HepG2 (cell line): ENCODE data around the gene KIAA1755. TPM values are rescaled to one million over a fixed set of nuclear protein-coding genes. Genes with fewer than 3 reads are reported as not detected.

ENCODE experiments used
- HNF4G ChIP-seq, 2 experiments: sonication (generic) in 1 of 2; formaldehyde crosslinking in 1 of 2; IDR thresholded peaks; 2 replicates each; pipeline versions ENCODE4 v1.4.0 to v1.6.1; 2011 to 2020; ENCODE audit warnings: borderline replicate concordance in 2 of 2, low read depth in 2 of 2, mild to moderate bottlenecking in 2 of 2, low read length in 1 of 2, missing genetic modification reagents in 1 of 2, moderate library complexity in 1 of 2
- HOXA9 ChIP-seq: sonication (generic); formaldehyde crosslinking; IDR thresholded peaks from 2 replicates; pipeline ENCODE4 v1.8.1; 2022; ENCODE audit warnings: missing genetic modification reagents, mild to moderate bottlenecking, moderate library complexity, borderline replicate concordance
- NONO ChIP-seq, 2 experiments: fragments of 450-650 bp in 1 of 2; sonication (generic) in 1 of 2; formaldehyde crosslinking in 1 of 2; IDR thresholded peaks in 1 of 2; conservative IDR thresholded peaks in 1 of 2; 2 replicates each; pipeline versions ENCODE4 v1.6.1 to v1.8.0; 2017 to 2022; ENCODE audit warnings: mild to moderate bottlenecking in 1 of 2, missing genetic modification reagents in 1 of 2, moderate library complexity in 1 of 2
- NR2C2 ChIP-seq: sonication (generic); formaldehyde crosslinking; IDR thresholded peaks from 2 replicates; pipeline ENCODE4 v1.4.0; 2020; ENCODE audit warnings: missing genetic modification reagents, mild to moderate bottlenecking, moderate library complexity, borderline replicate concordance
- NR2F6 ChIP-seq, 2 experiments: IDR thresholded peaks; 2 replicates each; pipeline ENCODE4 v1.6.1; 2016; ENCODE audit warnings: antibody characterized with exemption in 1 of 2, mild to moderate bottlenecking in 1 of 2
- PRPF4 ChIP-seq: fragments of 200-400 bp; formaldehyde crosslinking; IDR thresholded peaks from 2 replicates; pipeline ENCODE4 v1.6.1; 2016; ENCODE audit warnings: low read length, low read depth; ENCODE audit not compliant: poor library complexity, severe bottlenecking
- SP1 ChIP-seq, 2 experiments: fragments of 450-650 bp in 1 of 2; sonication (generic) in 1 of 2; formaldehyde crosslinking in 1 of 2; IDR thresholded peaks; 2 replicates each; pipeline versions ENCODE4 v1.4.0 to v1.6.1; 2016 to 2020; ENCODE audit warnings: missing genetic modification reagents in 1 of 2
- ZNF124 ChIP-seq: sonication (generic); formaldehyde crosslinking; IDR thresholded peaks from 2 replicates; pipeline ENCODE4 v1.4.0; 2020; ENCODE audit warnings: missing genetic modification reagents
- ZNF224 ChIP-seq: sonication (generic); formaldehyde crosslinking; IDR thresholded peaks from 2 replicates; pipeline ENCODE4 v1.5.0; 2020; ENCODE audit warnings: mild to moderate bottlenecking, missing genetic modification reagents
- ZNF296 ChIP-seq: sonication (generic); formaldehyde crosslinking; conservative IDR thresholded peaks from 2 replicates; pipeline ENCODE4 v1.5.0; 2020; ENCODE audit warnings: mild to moderate bottlenecking, missing genetic modification reagents
- ZNF629 ChIP-seq: sonication (generic); formaldehyde crosslinking; conservative IDR thresholded peaks from 2 replicates; pipeline ENCODE4 v1.5.0; 2020; ENCODE audit warnings: missing genetic modification reagents
- polyA plus RNA-seq, 8 experiments: library from polyadenylated mRNA; depleted of rRNA in 3 of 8; stranded (reverse) in 7 of 8; unstranded in 1 of 8; fragments of >200 nt; fragmentation: Illumina TruSeq in 4 of 8; extraction: Trizol in 4 of 8; gene quantifications; 2 replicates each; pipeline versions ENCODE4 v1.2.1 to v1.2.3, GENCODE V29; 2011 to 2016; ENCODE audit warnings: low read depth in 4 of 8, missing spikeins in 1 of 8, mixed read lengths in 1 of 8; ENCODE audit not compliant: insufficient read depth in 1 of 8
- total RNA-seq, 5 experiments: library from RNA; depleted of rRNA; stranded (reverse); fragments of >200 nt; fragmentation: Illumina TruSeq; extraction: Trizol; gene quantifications; 2 replicates each; pipeline ENCODE4 v1.2.3, GENCODE V29; 2016; ENCODE audit warnings: low read depth in 1 of 5
- TF ChIP-seq, protein P1 (sequence below): sonication (generic); formaldehyde crosslinking; IDR thresholded peaks from 2 replicates; pipeline ENCODE4 v1.8.0; 2022; ENCODE audit warnings: mild to moderate bottlenecking, missing genetic modification reagents, borderline replicate concordance
- TF ChIP-seq, protein P2 (sequence below): sonication (generic); formaldehyde crosslinking; IDR thresholded peaks from 2 replicates; pipeline ENCODE4 v1.4.0; 2020; ENCODE audit warnings: missing genetic modification reagents, borderline replicate concordance

The KIAA1755 gene
- total and polyA plus RNA-seq, 2 of the 13 experiments (the other 11 are each of a cell fraction or from before 2014, with no cell fraction given): 0.04 TPM; not detected in 1

DNA sequence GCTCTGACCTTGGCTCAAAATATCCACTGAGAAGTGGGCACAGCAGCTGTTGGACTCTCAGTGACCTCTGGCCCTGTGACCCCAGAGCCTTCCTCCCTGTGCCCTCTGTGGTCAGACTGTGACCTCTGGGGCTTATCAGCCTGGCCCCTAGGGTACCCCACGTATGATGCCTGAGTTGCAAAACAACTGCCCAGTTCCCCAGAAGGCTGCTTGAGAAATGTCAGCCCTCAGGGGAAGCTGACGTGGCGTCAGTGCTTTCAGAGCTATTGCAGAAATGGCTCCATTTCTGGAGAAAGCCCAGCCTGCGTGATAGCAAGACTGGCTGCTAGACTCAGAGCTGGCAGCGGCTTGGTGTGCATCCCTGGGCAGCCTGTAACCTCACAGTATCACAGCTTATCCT, 63.9 kb downstream of the KIAA1755 start (continued):
- no peak for TF ChIP-seq ZNF224 (CRISPR knock-in tag)
- 0 out of 2 replicates have a peak, but pooled peaks have one; percentile 8 for TF ChIP-seq HNF4G (IDR thresholded peaks at IDR 0.05; ENCODE audit: borderline replicate concordance, low read depth, low read length)
- no peak for TF ChIP-seq HNF4G (CRISPR knock-in tag; IDR thresholded peaks at IDR 0.05; ENCODE audit: borderline replicate concordance, low read depth)
- no peak for TF ChIP-seq ZNF296 (CRISPR knock-in tag)
- TF ChIP-seq, protein P1, sequence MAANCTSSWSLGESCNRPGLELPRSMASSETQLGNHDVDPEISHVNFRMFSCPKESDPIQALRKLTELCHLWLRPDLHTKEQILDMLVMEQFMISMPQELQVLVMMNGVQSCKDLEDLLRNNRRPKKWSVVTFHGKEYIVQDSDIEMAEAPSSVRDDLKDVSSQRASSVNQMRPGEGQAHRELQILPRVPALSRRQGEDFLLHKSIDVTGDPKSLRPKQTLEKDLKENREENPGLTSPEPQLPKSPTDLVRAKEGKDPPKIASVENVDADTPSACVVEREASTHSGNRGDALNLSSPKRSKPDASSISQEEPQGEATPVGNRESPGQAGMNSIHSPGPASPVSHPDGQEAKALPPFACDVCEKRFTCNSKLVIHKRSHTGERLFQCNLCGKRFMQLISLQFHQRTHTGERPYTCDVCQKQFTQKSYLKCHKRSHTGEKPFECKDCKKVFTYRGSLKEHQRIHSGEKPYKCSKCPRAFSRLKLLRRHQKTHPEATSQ: no peak
- no peak for TF ChIP-seq NONO (IDR thresholded peaks at IDR 0.05)
- TF ChIP-seq NONO (CRISPR knock-in tag; conservative IDR thresholded peaks at IDR 0.05): no peak
- peak; percentile 79 for TF ChIP-seq NR2F6 (IDR thresholded peaks at IDR 0.05)
- no peak for TF ChIP-seq NR2F6 (CRISPR knock-in tag; IDR thresholded peaks at IDR 0.05)
- peak; percentile 60; the same call in 1 of the 2 replicates for TF ChIP-seq NR2C2
- no peak for TF ChIP-seq PRPF4
- no peak for TF ChIP-seq SP1 (IDR thresholded peaks at IDR 0.05)
- TF ChIP-seq SP1 (CRISPR knock-in tag; IDR thresholded peaks at IDR 0.05): no peak
- TF ChIP-seq ZNF629: no peak
- TF ChIP-seq ZNF124 (CRISPR knock-in tag): no peak
- TF ChIP-seq, protein P2, sequence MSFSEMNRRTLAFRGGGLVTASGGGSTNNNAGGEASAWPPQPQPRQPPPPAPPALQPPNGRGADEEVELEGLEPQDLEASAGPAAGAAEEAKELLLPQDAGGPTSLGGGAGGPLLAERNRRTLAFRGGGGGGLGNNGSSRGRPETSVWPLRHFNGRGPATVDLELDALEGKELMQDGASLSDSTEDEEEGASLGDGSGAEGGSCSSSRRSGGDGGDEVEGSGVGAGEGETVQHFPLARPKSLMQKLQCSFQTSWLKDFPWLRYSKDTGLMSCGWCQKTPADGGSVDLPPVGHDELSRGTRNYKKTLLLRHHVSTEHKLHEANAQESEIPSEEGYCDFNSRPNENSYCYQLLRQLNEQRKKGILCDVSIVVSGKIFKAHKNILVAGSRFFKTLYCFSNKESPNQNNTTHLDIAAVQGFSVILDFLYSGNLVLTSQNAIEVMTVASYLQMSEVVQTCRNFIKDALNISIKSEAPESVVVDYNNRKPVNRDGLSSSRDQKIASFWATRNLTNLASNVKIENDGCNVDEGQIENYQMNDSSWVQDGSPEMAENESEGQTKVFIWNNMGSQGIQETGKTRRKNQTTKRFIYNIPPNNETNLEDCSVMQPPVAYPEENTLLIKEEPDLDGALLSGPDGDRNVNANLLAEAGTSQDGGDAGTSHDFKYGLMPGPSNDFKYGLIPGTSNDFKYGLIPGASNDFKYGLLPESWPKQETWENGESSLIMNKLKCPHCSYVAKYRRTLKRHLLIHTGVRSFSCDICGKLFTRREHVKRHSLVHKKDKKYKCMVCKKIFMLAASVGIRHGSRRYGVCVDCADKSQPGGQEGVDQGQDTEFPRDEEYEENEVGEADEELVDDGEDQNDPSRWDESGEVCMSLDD: peak; percentile 67; the same call in 1 of the 2 replicates
- no peak for TF ChIP-seq HOXA9 (CRISPR knock-in tag)
